AG09309 (cell line): ENCODE measurements around the gene RAB9B.

Source experiments
- DNase-seq: peaks from one replicate; pipeline ENCODE4 v3.0.0-alpha.2; 2010; ENCODE audit warnings: low read depth
- H3K4me3 ChIP-seq: 2 replicates; pipeline ENCODE4 v1.5.1; 2011; ENCODE audit warnings: mild to moderate bottlenecking, low read depth, low read length, moderate library complexity; ENCODE audit not compliant: control insufficient read depth
- TF ChIP-seq, protein P1 (sequence below): IDR thresholded peaks from 2 replicates; pipeline ENCODE4 v1.5.1; 2011; ENCODE audit warnings: mild to moderate bottlenecking, low read depth, low read length, inconsistent platforms; ENCODE audit not compliant: insufficient read depth, control insufficient read depth; ENCODE audit errors: missing control alignments

RAB9B gene

DNA sequence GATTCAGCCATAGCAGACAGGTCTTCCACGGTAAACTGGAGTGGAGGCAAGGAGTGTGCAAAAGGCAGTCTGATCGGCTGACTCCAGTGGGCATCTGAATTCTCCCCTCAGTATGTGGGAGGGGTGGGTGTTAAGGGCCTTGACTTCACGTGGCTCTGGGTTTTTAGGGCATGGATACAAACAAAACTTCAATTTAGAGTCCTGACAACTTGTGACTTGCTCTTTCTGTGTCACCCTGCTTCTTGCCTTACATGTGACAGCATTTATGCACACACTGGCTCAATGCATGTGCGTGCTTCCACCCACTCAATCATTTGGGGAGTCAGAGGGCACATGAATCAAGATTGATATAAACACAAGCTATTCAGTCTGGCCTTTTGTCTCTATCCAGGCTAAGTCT is 37.9 kb downstream of the RAB9B start:
- DNase-seq = no peak
- TF ChIP-seq, protein P1, sequence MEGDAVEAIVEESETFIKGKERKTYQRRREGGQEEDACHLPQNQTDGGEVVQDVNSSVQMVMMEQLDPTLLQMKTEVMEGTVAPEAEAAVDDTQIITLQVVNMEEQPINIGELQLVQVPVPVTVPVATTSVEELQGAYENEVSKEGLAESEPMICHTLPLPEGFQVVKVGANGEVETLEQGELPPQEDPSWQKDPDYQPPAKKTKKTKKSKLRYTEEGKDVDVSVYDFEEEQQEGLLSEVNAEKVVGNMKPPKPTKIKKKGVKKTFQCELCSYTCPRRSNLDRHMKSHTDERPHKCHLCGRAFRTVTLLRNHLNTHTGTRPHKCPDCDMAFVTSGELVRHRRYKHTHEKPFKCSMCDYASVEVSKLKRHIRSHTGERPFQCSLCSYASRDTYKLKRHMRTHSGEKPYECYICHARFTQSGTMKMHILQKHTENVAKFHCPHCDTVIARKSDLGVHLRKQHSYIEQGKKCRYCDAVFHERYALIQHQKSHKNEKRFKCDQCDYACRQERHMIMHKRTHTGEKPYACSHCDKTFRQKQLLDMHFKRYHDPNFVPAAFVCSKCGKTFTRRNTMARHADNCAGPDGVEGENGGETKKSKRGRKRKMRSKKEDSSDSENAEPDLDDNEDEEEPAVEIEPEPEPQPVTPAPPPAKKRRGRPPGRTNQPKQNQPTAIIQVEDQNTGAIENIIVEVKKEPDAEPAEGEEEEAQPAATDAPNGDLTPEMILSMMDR = no peak
- H3K4me3 ChIP-seq = no peak overlapping the region

DNA sequence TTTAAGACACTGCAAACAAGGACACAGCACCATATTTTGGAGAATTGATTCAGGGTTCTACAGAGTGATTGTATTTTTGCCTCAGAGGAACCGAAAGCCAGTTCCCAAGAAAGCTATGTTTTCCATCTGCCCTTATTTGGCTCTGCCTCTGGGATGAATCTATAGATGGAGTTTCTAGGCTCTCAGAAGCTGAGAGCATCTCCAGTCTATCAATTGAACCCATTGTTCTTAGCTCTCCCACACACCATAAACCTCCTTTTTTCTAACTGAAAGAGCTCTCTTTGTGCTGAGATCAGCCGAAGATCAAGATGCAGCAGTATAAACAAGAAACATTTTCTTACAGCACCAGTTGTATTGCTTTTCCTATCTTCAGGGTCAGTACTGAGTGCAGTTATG is 38.5 kb downstream of the RAB9B start:
- no peak overlapping the region for H3K4me3 ChIP-seq
- TF ChIP-seq, protein P1 = no peak
- no peak for DNase-seq

DNA sequence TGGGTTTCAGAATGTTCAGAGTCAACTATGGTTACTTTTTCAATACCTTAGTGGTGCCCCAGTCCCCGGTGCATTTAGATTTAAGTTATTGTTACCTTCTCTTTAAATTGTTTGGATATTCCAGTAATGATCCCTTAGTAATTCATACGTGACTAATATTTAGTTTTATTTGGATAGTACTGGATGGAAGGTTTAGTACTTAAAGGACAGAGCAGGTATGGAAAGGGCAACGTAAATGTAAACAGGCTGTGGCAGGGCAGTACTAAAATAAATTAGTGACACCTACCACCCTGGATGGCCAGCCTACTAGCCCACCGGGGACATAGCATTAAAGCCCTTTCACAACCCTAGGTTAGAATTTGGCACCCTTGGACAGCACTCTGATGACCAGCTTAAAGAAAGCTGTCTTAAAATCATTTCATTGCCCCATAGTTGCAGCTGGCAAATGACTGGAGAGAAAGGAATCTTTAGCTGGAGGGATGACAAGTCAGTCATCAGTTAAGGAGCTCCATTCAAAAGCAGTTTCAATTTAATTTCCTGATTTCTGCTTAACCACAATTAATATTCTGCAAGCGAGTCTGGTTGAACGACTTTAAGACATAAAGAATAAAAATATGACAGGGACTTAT is 39.0 kb downstream of the RAB9B start:
- H3K4me3 ChIP-seq = no peak overlapping the region
- TF ChIP-seq, protein P1 = no peak
- peak; percentile 23 for DNase-seq

DNA sequence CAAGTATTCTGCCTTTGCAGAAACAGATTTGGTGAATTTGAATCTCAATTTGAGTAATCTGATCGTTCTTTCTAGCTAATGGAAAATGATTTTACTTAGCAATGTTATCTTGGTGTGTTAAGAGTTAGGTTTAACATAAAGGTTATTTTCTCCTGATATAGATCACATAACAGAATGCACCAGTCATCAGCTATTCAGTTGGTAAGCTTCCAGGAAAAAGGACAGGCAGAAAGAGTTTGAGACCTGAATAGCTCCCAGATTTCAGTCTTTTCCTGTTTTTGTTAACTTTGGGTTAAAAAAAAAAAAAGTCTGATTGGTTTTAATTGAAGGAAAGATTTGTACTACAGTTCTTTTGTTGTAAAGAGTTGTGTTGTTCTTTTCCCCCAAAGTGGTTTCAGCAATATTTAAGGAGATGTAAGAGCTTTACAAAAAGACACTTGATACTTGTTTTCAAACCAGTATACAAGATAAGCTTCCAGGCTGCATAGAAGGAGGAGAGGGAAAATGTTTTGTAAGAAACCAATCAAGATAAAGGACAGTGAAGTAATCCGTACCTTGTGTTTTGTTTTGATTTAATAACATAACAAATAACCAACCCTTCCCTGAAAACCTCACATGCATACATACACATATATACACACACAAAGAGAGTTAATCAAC is 40.1 kb downstream of the RAB9B start:
- TF ChIP-seq, protein P1 = no peak
- H3K4me3 ChIP-seq = no peak overlapping the region
- DNase-seq = no peak

DNA sequence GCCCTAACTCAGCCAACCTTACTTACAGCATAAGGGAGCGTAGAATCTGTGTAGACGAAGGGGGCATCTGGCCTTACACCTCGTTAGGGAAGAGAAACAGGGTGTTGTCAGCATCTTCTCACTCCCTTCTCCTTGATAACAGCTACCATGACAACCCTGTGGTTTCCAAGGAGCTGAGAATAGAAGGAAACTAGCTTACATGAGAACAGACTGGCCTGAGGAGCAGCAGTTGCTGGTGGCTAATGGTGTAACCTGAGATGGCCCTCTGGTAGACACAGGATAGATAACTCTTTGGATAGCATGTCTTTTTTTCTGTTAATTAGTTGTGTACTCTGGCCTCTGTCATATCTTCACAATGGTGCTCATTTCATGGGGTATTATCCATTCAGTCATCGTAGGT is 40.8 kb downstream of the RAB9B start:
- DNase-seq = no peak
- no peak overlapping the region for H3K4me3 ChIP-seq
- TF ChIP-seq, protein P1 = no peak

DNA sequence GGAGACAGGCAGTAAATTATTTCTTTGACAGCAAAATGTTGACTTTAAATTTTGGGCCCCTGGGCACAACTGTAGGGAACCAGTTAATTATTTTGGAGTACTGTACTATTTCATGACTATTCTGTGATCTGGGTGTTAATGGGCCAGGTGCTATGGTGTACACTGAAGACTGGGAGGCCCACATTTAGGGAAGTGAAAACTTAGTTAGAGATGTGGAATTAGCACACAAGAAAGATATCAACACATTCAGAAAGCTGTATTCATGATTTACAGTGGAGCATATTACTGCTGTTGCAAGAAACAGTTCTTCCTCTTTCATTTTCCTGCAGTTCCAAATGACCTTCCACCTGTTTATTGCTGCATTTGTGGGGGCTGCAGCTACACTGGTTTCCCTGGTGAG is 43.1 kb downstream of the RAB9B start:
- DNase-seq = no peak
- TF ChIP-seq, protein P1 = no peak
- H3K4me3 ChIP-seq = no peak overlapping the region

DNA sequence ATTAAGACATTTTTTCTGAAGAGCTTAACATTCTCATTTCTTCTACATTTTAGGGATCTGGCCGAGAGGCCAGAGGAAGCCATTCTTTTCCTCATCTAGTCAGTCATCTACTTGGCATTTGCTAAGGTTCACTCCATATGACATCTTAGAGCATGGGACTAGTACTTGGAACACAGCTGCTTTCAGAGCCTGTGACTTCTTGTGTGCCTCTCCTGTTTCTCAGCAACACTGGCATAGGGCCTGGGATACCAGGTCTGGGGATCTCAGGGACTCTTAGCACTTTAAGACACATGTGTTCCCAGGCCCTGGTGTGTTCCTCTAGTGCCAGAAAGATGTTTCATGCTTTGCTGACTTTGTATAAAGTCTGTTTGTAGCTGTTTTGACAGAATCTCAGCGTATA is 48.1 kb downstream of the RAB9B start:
- H3K4me3 ChIP-seq = no peak overlapping the region
- no peak for DNase-seq
- TF ChIP-seq, protein P1 = no peak
